HepG2 (cell line): Measurements from ENCODE around the gene OBSL1. TPM values are rescaled to one million over a fixed set of nuclear protein-coding genes. Genes with fewer than 3 reads are reported as not detected.

ENCODE experiments used
- ATAC-seq: fragments of 200-7000 bp; cut with Tn5 transposase; 3 replicates; pipeline ENCODE4 v1.9.1; 2020; ENCODE audit warnings: mild to moderate bottlenecking, moderate library complexity
- BruUV-seq: library from RNA; stranded (reverse); fragments of 400-500 nt; replicated peaks from 2 replicates; lab custom pipeline; 2021; lab: Mats Ljungman, UMichigan
- CTCF ChIA-PET: fragments of 300-600 bp; formaldehyde crosslinking; extraction: SDS; loops from one replicate; lab custom pipeline; 2021; ENCODE audit warnings: low total read pairs, inconsistent platforms, low intra/inter-chr PET ratio; lab: Yijun Ruan, JAX
- POLR2A ChIA-PET: fragments of 350-600 bp; sonication (Branson Sonifier 250); formaldehyde crosslinking; loops from one replicate; lab custom pipeline; 2020; ENCODE audit warnings: antibody characterized with exemption, inconsistent platforms; lab: Yijun Ruan, JAX
- DNase-seq: peaks from one replicate; pipeline ENCODE4 v3.0.0-alpha.2; 2015; ENCODE audit warnings: low spot score
- FAIRE-seq: peaks from 3 replicates; lab custom pipeline; 2011; peaks lifted over from hg19 to GRCh38; lab: Jason Lieb, UNC
- H2AFZ ChIP-seq: one replicate; pipeline ENCODE4 v1.6.1; 2011; ENCODE audit warnings: low read length, inconsistent platforms
- H3K27ac ChIP-seq: fragments of 300-600 bp; 3 replicates; pipeline ENCODE4 v1.8.0; 2011; ENCODE audit warnings: mixed run types, mild to moderate bottlenecking, mixed read lengths, low read length, inconsistent platforms; ENCODE audit not compliant: insufficient read depth; ENCODE audit errors: extremely low read length
- H3K27me3 ChIP-seq, 2 experiments: fragments of 200-600 bp in 1 of 2; 2 replicates in 1 of 2; 3 replicates in 1 of 2; pipeline versions ENCODE4 v1.6.0 to v1.8.0; 2011; ENCODE audit warnings: low read length in 2 of 2, mild to moderate bottlenecking in 2 of 2, moderate library complexity in 2 of 2, inconsistent platforms in 1 of 2; ENCODE audit not compliant: insufficient read depth in 2 of 2, control insufficient read depth in 1 of 2
- H3K36me3 ChIP-seq, 2 experiments: fragments of 200-600 bp in 1 of 2; replicated peaks in 1 of 2; 2 replicates in 1 of 2; 3 replicates in 1 of 2; pipeline versions ENCODE4 v1.5.1 to v1.8.0; 2011; ENCODE audit warnings: low read length in 2 of 2, inconsistent platforms in 1 of 2; ENCODE audit not compliant: insufficient read depth in 2 of 2, control insufficient read depth in 1 of 2
- H3K4me1 ChIP-seq: 2 replicates; pipeline ENCODE4 v1.5.1; 2012; ENCODE audit warnings: low read length, inconsistent platforms; ENCODE audit not compliant: insufficient read depth
- H3K4me2 ChIP-seq: 2 replicates; pipeline ENCODE4 v1.6.0; 2011; ENCODE audit warnings: low read depth, low read length, inconsistent platforms
- H3K4me3 ChIP-seq, 3 experiments: fragments of 200-600 bp in 1 of 3; sonication (generic), shearing (Covaris generic) in 1 of 3; replicated peaks in 1 of 3; 2 replicates each; pipeline ENCODE4 v1.5.1; 2011 to 2016; ENCODE audit warnings: low read length in 3 of 3, inconsistent platforms in 2 of 3, low read depth in 2 of 3, mild to moderate bottlenecking in 2 of 3, control low read depth in 1 of 3, mixed read lengths in 1 of 3; ENCODE audit not compliant: insufficient read depth in 1 of 3
- H3K79me2 ChIP-seq: one replicate; pipeline ENCODE4 v1.6.1; 2011; ENCODE audit warnings: low read length, inconsistent platforms; ENCODE audit not compliant: insufficient read depth
- H3K9ac ChIP-seq: 2 replicates; pipeline ENCODE4 v1.6.0; 2011; ENCODE audit warnings: mild to moderate bottlenecking, low read depth, low read length, inconsistent platforms; ENCODE audit not compliant: insufficient read depth
- H3K9me3 ChIP-seq: 2 replicates; pipeline ENCODE4 v1.5.1; 2012; ENCODE audit warnings: mild to moderate bottlenecking, low read length
- H4K20me1 ChIP-seq: 2 replicates; pipeline ENCODE4 v1.6.0; 2011; ENCODE audit warnings: inconsistent platforms, mild to moderate bottlenecking, low read length, moderate library complexity; ENCODE audit not compliant: insufficient read depth
- AGO2 ChIP-seq: fragments of 200-400 bp; formaldehyde crosslinking; optimal IDR thresholded peaks from 2 replicates; pipeline ENCODE3; 2017; ENCODE audit warnings: mild to moderate bottlenecking, low read depth, low read length, moderate library complexity
- HMG20B ChIP-seq: conservative IDR thresholded peaks from 2 replicates; pipeline ENCODE4 v1.6.1; 2016; ENCODE audit warnings: missing genetic modification reagents, missing compliant biosample characterization
- JDP2 ChIP-seq: sonication (generic); formaldehyde crosslinking; IDR thresholded peaks from 2 replicates; pipeline ENCODE4 v1.8.1; 2022; ENCODE audit warnings: missing genetic modification reagents, borderline replicate concordance
- PBX3 ChIP-seq: sonication (generic); formaldehyde crosslinking; IDR thresholded peaks from 2 replicates; pipeline ENCODE4 v1.8.1; 2023; ENCODE audit warnings: missing genetic modification reagents, inconsistent platforms, borderline replicate concordance
- RXRB ChIP-seq: IDR thresholded peaks from 2 replicates; pipeline ENCODE4 v1.6.1; 2016; ENCODE audit warnings: borderline replicate concordance, missing genetic modification reagents, missing compliant biosample characterization
- SALL2 ChIP-seq: sonication (generic); formaldehyde crosslinking; IDR thresholded peaks from 2 replicates; pipeline ENCODE4 v1.8.1; 2023; ENCODE audit warnings: mild to moderate bottlenecking, missing genetic modification reagents, inconsistent platforms
- SNAPC4 ChIP-seq: sonication (generic); formaldehyde crosslinking; IDR thresholded peaks from 2 replicates; pipeline ENCODE4 v1.4.0; 2020; ENCODE audit warnings: mild to moderate bottlenecking, missing genetic modification reagents
- SRSF1 ChIP-seq: fragments of 200-400 bp; formaldehyde crosslinking; optimal IDR thresholded peaks from 2 replicates; pipeline ENCODE3; 2017; ENCODE audit warnings: mild to moderate bottlenecking, low read depth, low read length, moderate library complexity
- TBX3 ChIP-seq: fragments of 450-650 bp; IDR thresholded peaks from 2 replicates; pipeline ENCODE4 v1.6.1; 2017; ENCODE audit warnings: antibody characterized with exemption, mild to moderate bottlenecking, inconsistent platforms, borderline replicate concordance
- ZHX1 ChIP-seq: sonication (generic); formaldehyde crosslinking; IDR thresholded peaks from 2 replicates; pipeline ENCODE4 v1.8.1; 2022; ENCODE audit warnings: low read depth, mild to moderate bottlenecking, missing genetic modification reagents
- ZNF557 ChIP-seq: sonication (generic); formaldehyde crosslinking; IDR thresholded peaks from 2 replicates; pipeline ENCODE4 v1.4.0; 2020; ENCODE audit warnings: missing genetic modification reagents
- ZNF629 ChIP-seq: sonication (generic); formaldehyde crosslinking; conservative IDR thresholded peaks from 2 replicates; pipeline ENCODE4 v1.5.0; 2020; ENCODE audit warnings: missing genetic modification reagents
- ZNF7 ChIP-seq: IDR thresholded peaks from 2 replicates; pipeline ENCODE4 v1.6.1; 2016; ENCODE audit warnings: missing biosample characterization, missing genetic modification reagents
- WGBS: methylation state at CpG from one replicate; pipeline ENCODE4 v1.1.6; 2017; ENCODE audit warnings: low lambda C conversion rate; 5-methylcytosine and 5-hydroxymethylcytosine counted together
- in situ Hi-C: cut with HindIII; loops from 2 replicates; pipeline ENCODE4 v1.10.0; 2017; ENCODE audit warnings: low pct_unique_long_range_greater_than_20kb; ENCODE audit not compliant: extremely low pct_ligation_motif_present
- intact Hi-C: fragments of 100-400 bp; cut with micrococcal nuclease; formaldehyde crosslinking; loops from one replicate; pipeline ENCODE4 v1.10.0; 2022; ENCODE audit not compliant: unreplicated experiment
- polyA plus RNA-seq, 8 experiments: library from polyadenylated mRNA; depleted of rRNA in 3 of 8; stranded (reverse) in 7 of 8; unstranded in 1 of 8; fragments of >200 nt; fragmentation: Illumina TruSeq in 4 of 8; extraction: Trizol in 4 of 8; gene quantifications; 2 replicates each; pipeline versions ENCODE4 v1.2.1 to v1.2.3, GENCODE V29; 2011 to 2016; ENCODE audit warnings: low read depth in 4 of 8, missing spikeins in 1 of 8, mixed read lengths in 1 of 8; ENCODE audit not compliant: insufficient read depth in 1 of 8
- total RNA-seq, 5 experiments: library from RNA; depleted of rRNA; stranded (reverse); fragments of >200 nt; fragmentation: Illumina TruSeq; extraction: Trizol; gene quantifications; 2 replicates each; pipeline ENCODE4 v1.2.3, GENCODE V29; 2016; ENCODE audit warnings: low read depth in 1 of 5

Gene OBSL1
- total and polyA plus RNA-seq, 2 of the 13 experiments (the other 11 are each of a cell fraction or from before 2014, with no cell fraction given): 86.7 to 218 TPM

- no peak for TF ChIP-seq SNAPC4 (CRISPR knock-in tag)
- TF ChIP-seq AGO2: peak; percentile 61
- no peak for TF ChIP-seq PBX3 (CRISPR knock-in tag)
- TF ChIP-seq SRSF1: no peak
Observed at GRCh38 chr2:219554350-219554749, 17.0 kb downstream of the OBSL1 start (continued).

- H3K27me3 ChIP-seq: no peaks in the 10 kb centered on the region
- no TSS peak for BruUV-seq
- H3K79me2 ChIP-seq: no peaks in the 10 kb centered on the region
- peak overlapping the region; percentile 90 for H3K4me2 ChIP-seq
- no peaks in the 10 kb centered on the region for H3K9me3 ChIP-seq
- H3K4me3 ChIP-seq: peak overlapping the region in 1 of 3 experiments; percentile 79; a peak in 1 of 6 replicates
- H2AFZ ChIP-seq: no peak overlapping the region
- DNase-seq: no peak
- WGBS: 92% methylated on average over 12 of the region's 12 CpGs
- in situ Hi-C loops (no loop called here), intact Hi-C loops (no loop called here)
- H4K20me1 ChIP-seq: no peaks in the 10 kb centered on the region
- H3K27ac ChIP-seq: no peak overlapping the region
- peaks cover 4 to 15% of the 10 kb centered on the region in 2 experiments; a peak in 3 of 5 replicates for H3K36me3 ChIP-seq
- no peak for FAIRE-seq
- H3K4me1 ChIP-seq: peaks cover 22% of the 10 kb centered on the region
- no peak for ATAC-seq
- POLR2A ChIA-PET: interaction anchor here (1.9 to 3.3 kb wide), 3 partner anchors 44 to 166 kb away, joined by 8 to 22 read pairs (median 11); partner anchors contain the start of genes DNPEP, GMPPA and STK11IP
- CTCF ChIA-PET: interaction anchor here (2.4 kb wide), 1 partner anchor 12 kb away, joined by 9 read pairs; no protein-coding TSS in a partner anchor
- H3K9ac ChIP-seq: peak overlapping the region; percentile 60; the same call in 1 of the 2 replicates
- TF ChIP-seq RXRB (CRISPR knock-in tag) (no peak), HMG20B (CRISPR knock-in tag) (no peak), SALL2 (CRISPR knock-in tag) (no peak), TBX3 (no peak), ZNF629 (CRISPR knock-in tag) (no peak), ZHX1 (peak; percentile 42; the same call in 1 of the 2 replicates), ZNF7 (CRISPR knock-in tag) (no peak), ZNF557 (no peak), JDP2 (CRISPR knock-in tag) (no peak)
Observed at GRCh38 chr2:219553463-219553963, 17.8 kb downstream of the OBSL1 start.
